PC-9 (cell line): ENCODE measurements around the gene TMED4.

Experiments used
- EZH2 ChIP-seq: fragments of 200-600 bp; sonication (generic); IDR thresholded peaks from 2 replicates; pipeline ENCODE4 v1.8.0; 2017; ENCODE audit warnings: antibody characterized with exemption, low read depth
- TF ChIP-seq, protein P1 (sequence below): fragments of 200-600 bp; sonication (generic); conservative IDR thresholded peaks from 2 replicates; pipeline ENCODE4 v1.6.1; 2017; ENCODE audit warnings: mixed run types, antibody characterized with exemption, mild to moderate bottlenecking, moderate library complexity

- TF ChIP-seq, protein P1, sequence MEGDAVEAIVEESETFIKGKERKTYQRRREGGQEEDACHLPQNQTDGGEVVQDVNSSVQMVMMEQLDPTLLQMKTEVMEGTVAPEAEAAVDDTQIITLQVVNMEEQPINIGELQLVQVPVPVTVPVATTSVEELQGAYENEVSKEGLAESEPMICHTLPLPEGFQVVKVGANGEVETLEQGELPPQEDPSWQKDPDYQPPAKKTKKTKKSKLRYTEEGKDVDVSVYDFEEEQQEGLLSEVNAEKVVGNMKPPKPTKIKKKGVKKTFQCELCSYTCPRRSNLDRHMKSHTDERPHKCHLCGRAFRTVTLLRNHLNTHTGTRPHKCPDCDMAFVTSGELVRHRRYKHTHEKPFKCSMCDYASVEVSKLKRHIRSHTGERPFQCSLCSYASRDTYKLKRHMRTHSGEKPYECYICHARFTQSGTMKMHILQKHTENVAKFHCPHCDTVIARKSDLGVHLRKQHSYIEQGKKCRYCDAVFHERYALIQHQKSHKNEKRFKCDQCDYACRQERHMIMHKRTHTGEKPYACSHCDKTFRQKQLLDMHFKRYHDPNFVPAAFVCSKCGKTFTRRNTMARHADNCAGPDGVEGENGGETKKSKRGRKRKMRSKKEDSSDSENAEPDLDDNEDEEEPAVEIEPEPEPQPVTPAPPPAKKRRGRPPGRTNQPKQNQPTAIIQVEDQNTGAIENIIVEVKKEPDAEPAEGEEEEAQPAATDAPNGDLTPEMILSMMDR: no peak
- no peak for TF ChIP-seq EZH2
Measured at GRCh38 chr7:44590910-44591309, 8.9 kb upstream of the TMED4 start.
